D721Med (cell line): ENCODE measurements around the gene MNX1.

Experiments used
- DNase-seq: peaks from one replicate; pipeline ENCODE4 v3.0.0; 2011; ENCODE audit warnings: low spot score; ENCODE audit not compliant: insufficient read length
- FAIRE-seq: peaks from 2 replicates; lab custom pipeline; 2011; peaks lifted over from hg19 to GRCh38; lab: Jason Lieb, UNC
- CTCF ChIP-seq: IDR thresholded peaks from 2 replicates; pipeline ENCODE4 v1.5.1; 2012; ENCODE audit warnings: mild to moderate bottlenecking, control low read depth; ENCODE audit not compliant: insufficient read depth; ENCODE audit errors: missing control alignments

MNX1 gene

GRCh38 chr7:157018997-157019608 lies 8.6 kb upstream of the MNX1 start:
- no peak for TF ChIP-seq CTCF
- no peak for FAIRE-seq
- DNase-seq: peak; percentile 13

- FAIRE-seq (no peak), DNase-seq (no peak)
- TF ChIP-seq CTCF: no peak
Observed at GRCh38 chr7:157018328-157018996, 8.0 kb upstream of the MNX1 start.

GRCh38 chr7:157017603-157018327 lies 7.3 kb upstream of the MNX1 start:
- DNase-seq (no peak), FAIRE-seq (no peak)

GRCh38 chr7:157017149-157017548 lies 6.7 kb upstream of the MNX1 start:
- FAIRE-seq: no peak
- TF ChIP-seq CTCF: no peak
- DNase-seq: peak; percentile 23

More at GRCh38 chr7:157017603-157018327, 7.3 kb upstream of the MNX1 start:
- no peak for TF ChIP-seq CTCF

- FAIRE-seq: no peak
- TF ChIP-seq CTCF: no peak
- peak; percentile 12 for DNase-seq
Observed at GRCh38 chr7:157016352-157017041, 6.0 kb upstream of the MNX1 start.

- DNase-seq: no peak
- no peak for TF ChIP-seq CTCF
- no peak for FAIRE-seq
Observed at GRCh38 chr7:157016024-157016351, 5.5 kb upstream of the MNX1 start.
